Fibroblast of skin of scalp (primary cell): ENCODE data around the gene GLYATL1B.
A peak's percentile ranks its signal among the peaks of the same experiment; 100 is the strongest.
"Not testable (repeated sequence)": the region's sequence is repeated elsewhere in the genome, so short reads cannot be mapped to it uniquely, and the experiment has no call there.

ENCODE experiments used
- DNase-seq: peaks from one replicate; pipeline ENCODE4 v3.0.0-alpha.2; 2013

The GLYATL1B gene

GRCh38 chr11:59095972-59096575, 10.0 kb downstream of the GLYATL1B start:
- DNase-seq = not testable (repeated sequence)

GRCh38 chr11:59097113-59097708, 11.1 kb downstream of the GLYATL1B start:
- peak; percentile 63 for DNase-seq

DNA sequence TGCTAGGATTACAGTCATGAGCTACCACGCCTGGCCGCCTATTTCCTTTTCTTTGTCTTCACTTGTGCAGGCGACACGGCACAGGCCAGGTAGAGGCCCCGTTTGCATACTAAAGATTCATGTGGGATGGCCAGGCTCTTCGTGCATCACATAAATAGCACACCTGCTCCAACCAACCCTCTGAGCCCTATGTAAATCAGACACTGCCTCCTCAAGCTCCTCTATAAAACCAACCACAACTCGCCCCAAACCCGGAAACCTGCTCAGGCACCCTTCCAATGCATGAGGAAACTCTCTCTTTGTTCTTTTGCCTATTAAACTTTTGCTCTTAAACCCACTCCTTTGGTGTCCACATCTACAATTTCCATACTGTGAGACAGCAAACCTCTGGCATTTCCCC, 11.8 kb downstream of the GLYATL1B start:
- DNase-seq = not testable (repeated sequence)

GRCh38 chr11:59102259-59102765, 16.2 kb downstream of the GLYATL1B start:
- peak; percentile 39 for DNase-seq

- DNase-seq = peak; percentile 94
Measured at GRCh38 chr11:59106363-59107336, 20.5 kb downstream of the GLYATL1B start, which contains the start of gene FAM111B. Gene FAM111B (plus strand): TSS chr11:59107237. CDS start chr11:59109626, 2,389 bp downstream.

DNA sequence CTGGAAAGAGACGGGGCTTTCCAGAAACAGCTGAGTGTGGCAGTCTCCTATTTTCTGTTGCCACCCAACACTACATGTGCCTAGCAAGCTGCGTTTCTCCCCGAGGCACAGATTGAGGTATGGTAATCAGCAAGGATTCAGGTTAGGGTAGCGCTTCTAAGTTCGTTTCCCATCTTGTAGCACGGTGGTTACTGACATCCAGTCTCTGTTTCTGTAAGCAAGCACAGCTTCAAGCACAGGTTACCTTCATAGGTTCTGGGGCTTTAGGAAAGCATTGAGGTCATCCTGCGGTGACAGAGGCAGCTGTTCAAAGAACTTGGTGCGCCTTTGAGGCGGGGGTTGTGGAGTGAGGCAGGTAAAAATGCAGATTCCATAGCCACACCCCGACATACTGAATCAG, 21.6 kb downstream of the GLYATL1B start:
- DNase-seq = not testable (repeated sequence)

GRCh38 chr11:59112494-59112893, 26.4 kb downstream of the GLYATL1B start:
- DNase-seq = peak; percentile 33

DNA sequence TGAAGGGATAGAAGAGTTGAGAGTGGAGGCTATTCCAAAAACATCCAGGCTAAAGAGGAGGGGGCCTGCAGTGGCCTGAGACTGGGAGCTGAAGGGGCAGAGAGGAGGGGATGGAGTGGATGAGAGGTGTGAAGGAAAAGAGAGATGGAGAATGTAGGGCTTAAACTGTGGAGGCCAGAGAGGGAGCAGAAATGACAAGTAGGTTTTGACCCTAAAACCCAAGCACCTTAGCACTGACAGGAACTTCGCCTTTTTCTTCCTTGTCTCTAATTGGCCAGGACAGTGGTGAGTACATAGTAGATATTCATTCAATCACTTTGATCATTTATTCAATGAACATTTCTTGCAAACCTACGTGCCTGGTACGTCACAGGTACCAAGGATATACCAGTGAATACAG, 28.2 kb downstream of the GLYATL1B start:
- no peak for DNase-seq

GRCh38 chr11:59115553-59115952, 29.4 kb downstream of the GLYATL1B start:
- no peak for DNase-seq

- no peak for DNase-seq
Measured at GRCh38 chr11:59117774-59118173, 31.7 kb downstream of the GLYATL1B start.

DNA sequence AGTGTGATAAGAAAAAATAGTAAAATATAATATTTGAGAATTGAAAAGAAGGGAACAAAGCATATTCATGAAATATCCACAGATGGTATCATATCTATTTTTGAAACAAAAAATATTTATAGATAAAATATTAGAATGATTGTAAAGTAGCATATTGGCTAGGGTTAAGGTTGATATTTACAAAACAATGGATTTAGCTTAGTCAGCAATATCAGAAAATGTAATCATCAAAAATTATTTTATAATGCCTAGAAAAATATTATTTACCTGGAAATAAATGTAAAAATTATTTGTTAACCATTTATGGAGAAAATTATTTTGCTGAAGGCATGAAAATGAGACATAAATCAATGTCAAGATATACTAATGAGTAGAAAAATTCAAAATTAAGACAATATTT, 33.7 kb downstream of the GLYATL1B start:
- no peak for DNase-seq

GRCh38 chr11:59135648-59136461, 49.7 kb downstream of the GLYATL1B start:
- DNase-seq = peak; percentile 74

GRCh38 chr11:59136551-59136950, 50.4 kb downstream of the GLYATL1B start:
- not testable (repeated sequence) for DNase-seq

GRCh38 chr11:59137190-59137589, 51.1 kb downstream of the GLYATL1B start:
- no peak for DNase-seq

- no peak for DNase-seq
Measured at GRCh38 chr11:59138643-59139042, 52.5 kb downstream of the GLYATL1B start.

DNA sequence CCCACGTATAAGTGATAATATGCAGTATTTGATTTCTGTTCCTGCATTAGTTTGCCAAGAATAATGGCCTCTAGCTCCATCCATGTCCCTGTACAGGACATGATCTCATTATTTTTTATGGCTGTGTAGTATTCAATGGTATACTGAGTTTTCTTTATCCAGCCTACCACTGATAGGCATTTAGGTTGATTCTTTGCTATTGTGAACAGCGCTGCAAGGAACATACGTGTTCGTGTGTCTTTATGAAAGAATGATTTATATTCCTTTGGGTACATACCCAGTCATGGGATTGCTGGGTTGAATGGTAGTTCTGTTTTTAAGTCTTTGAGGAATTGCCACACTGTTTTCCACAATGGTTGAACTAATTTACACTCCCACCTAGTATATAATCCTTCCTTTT, 55.1 kb downstream of the GLYATL1B start:
- no peak for DNase-seq

GRCh38 chr11:59141673-59142460, 55.8 kb downstream of the GLYATL1B start:
- peak; percentile 51 for DNase-seq

GRCh38 chr11:59142530-59143507, 56.7 kb downstream of the GLYATL1B start, which contains the start of gene FAM111A:
Gene FAM111A (plus strand): TSS chr11:59142856. CDS start chr11:59148873, 6,017 bp downstream.
- peak; percentile 89 for DNase-seq

DNA sequence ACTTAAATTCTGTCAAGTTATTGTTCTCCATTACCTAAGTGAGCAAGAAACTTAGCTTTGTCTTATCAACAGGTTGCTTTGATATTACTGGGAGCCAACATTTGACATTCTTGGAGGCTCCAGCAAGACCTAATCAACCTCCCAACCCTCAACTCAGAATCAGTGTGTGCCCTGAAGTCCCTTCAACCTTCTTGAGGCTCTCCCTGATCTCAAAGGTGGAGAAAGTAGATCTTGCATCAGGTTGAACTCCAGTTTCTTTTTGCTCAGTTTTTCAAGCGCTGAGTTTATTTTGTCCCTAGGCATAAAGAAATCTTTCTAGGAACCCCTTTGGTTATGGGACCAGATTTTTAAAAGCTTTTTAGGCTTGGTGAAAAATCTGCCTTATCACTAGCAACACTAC, 58.0 kb downstream of the GLYATL1B start:
- DNase-seq = no peak
